ENCODE data around the gene MYLK.

MYLK gene

DNA sequence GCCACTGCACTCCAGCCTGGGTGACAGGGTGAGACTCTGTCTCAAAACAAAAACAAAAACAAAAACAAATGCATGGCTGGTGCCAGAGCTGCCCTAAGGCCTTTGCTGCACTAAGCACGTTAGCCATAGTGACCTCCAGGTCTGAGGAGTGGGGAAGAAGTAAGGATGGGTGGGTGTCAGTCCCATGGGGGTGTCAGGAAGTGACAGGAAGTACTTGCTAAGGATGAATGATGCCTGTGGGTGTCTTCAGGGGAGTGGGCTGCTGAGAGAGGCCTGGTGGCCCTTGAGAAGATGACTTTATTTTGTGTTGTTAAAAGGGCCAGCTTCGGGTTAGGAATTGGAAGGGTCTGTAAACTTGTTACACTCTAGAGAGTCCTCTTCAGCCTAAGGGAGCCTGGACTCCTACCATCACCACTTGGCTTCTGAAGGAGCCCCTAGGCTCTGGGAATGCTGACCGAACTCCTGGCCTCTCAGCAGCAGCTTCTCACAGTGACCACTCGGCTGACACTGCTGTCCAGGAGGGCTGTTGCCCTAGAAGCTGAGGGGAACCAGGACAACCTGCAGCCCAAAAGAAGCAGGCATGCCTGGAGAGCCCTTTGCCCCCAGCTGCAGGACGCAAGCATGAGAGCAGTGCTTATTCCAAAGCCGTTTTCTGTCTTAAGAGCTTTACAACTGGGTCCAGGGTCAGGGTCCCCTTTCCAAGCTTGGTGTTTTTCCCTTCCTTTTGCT, 116.4 kb downstream of the MYLK start:
- no peak for DNase-seq

DNA sequence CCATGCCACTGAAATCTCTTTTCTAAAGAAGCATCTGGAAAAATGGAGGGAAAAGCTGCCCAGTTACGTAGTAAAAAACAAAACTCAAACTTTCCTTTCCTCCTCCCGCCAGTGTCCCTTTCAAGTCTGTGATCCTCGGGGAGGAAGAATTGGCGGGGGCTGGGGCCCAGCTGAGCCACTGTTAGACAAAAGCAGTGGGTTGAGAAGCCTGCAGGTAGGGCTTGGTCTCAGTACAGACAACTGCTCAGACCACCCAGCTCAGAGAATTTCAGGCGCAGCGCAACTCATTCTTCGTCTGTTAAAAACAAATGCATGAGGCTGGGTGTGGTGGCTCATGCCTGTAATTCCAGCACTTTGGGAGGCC, 117.1 kb downstream of the MYLK start:
- no peak for DNase-seq

DNA sequence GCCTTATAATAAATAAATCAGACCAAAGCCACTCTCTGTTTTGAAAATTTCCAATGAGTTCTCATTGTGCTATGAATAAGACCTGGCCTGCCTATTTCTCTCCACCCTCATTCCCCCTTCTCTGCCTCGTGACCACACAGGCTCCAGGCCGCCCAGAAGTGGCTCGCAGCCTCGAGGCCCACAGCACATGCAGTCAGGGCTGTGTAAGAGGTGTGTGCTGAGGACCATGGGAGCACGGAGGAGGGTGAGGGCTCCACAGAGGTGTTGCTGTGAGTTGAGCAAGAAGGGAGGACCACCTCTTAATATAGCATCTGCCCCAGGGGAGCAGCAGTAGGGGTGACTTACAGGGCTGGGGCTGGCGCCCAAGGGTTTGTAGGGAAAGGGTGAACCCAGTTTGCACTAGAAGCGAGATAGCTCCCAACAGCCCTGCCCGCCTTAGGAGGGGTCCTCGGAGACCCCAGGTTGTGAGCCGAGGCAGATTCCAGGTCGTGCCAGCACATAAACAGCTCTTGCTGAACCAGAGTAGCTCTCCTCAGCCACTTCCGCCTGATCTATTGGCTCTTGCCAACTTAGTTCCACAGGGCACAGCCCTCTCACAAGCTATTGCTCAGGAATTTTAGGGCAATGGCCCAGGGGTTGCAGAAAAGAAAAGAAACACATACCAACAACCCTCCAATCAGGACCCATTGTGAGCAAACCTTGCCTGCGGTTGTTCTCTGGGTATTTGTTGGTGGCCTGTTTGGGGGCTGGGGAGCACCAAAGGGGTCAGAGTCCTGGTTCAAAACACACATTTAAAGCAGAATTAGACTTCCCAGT, 117.7 kb downstream of the MYLK start:
- DNase-seq: no peak

DNA sequence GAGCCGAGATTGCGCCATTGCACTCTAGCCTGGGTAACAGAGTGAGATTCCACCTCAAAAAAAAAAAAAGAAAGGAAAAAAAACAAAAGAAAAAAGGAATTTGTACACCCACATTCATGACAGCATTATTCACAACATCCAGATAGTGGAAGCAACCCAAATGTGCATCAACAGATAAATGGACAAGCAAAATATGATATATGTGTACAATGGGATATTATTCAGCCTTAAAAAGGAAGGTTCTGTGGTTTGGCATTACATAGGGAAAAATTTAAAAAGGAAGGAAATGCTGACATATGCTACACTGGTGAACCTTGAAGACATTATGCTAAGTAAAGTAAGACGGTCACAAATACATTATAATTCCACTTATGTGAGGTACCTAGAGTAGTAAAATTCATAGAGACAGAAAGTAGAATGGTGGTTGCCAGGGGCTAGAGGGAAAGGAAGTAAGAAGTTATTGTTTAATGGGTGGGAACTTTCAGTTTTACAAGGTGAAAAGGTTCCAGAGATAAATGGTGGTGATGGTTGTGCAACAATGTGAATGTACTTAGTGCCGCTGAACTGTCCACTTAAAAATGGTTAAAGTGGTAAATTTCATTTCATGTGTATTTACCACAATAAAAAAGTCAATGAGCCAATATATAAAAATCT, 118.5 kb downstream of the MYLK start:
- DNase-seq: no peak

DNA sequence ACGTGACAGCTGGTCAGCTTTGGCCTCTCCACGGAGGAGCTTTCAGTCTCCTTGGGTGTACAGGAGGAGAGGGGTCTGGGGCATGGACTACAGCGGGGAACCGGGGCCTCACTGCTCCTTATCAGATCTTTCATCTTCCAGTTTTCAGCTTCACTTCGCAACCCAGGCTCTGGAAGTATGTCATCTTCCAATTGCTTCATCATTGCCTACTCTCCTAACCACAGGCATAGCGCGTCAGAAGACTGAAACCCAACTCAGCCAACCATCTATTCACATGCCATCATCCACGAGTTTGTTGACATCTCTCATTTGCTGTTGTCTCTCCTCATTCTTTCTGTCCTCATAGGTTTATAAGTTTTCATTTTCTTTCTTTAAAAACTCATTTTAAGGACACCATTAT, 119.5 kb downstream of the MYLK start:
- no peak for DNase-seq

DNA sequence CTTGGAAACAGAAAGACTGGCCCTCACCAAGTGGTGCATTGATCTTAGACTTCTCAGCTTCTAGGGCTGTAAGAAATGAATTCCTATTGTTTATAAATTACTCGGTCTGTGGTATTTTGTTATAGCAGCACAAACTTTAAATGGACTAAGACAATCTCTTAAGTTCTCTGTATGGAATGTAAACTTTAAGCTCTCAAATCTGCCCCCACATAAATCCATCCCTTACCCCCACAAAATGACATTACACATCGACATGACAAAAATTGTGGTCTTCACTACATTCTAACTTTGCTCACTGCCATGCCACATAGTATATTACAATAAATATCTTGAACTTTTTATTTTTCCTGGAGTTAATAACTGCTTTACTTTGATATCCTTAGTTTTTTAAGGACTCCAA, 121.3 kb downstream of the MYLK start:
- DNase-seq: no peak

DNA sequence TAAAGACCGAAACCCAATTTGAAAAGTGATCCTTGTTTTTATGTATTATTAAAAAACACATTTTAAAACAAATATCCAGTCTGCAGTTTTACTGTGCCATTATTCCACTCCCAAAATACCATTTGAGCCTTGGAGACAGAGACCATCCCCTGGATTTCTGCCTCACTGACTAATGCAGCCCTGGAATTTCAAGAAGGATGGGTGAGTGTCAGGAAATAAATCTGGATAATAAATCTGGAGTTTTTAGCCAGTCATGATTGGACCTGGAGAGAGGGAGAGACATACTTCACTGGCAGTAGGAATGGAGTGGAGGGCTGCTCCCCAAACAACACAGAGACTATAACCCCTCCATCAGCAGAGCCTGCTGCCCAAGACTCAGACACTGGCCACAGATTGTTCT, 123.3 kb downstream of the MYLK start:
- no peak for DNase-seq

DNA sequence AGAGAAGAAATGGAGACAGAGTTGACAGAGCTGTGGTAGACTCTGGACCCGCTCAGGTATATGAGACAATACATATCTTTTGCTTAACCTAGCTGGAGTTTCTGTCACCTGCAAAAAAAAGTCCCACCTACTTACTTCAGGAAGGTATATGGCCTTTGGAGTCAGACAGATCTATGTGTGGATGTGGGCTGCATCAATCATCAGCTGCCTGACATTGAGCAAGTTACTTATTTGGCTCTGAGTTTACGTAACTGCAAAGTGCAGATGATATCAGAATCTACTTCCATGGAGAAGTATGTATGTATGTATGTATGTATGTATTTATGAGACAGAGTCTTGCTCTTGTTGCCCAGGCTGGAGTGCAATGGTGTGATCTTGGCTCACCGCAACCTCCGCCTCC, 124.3 kb downstream of the MYLK start:
- no peak for DNase-seq

DNA sequence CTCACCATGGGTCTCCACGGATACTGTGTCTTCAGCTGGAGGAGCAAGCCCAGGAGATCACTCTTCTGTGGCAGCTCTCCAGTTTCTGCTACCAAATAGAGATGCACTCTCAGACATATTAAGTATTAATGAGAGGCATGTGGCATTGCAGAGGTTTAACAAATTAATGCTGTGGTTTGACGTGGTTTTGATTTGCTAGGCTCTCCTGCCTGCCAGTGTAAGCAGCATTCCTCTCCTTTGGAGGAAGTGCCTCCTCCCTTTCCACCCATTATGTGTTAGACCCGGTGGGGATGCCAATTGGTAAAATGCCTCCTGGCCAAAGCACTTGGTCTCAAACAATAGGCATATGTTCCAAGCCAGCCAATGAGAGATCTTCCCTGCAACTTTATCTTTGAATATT, 124.8 kb downstream of the MYLK start:
- DNase-seq: no peak

DNA sequence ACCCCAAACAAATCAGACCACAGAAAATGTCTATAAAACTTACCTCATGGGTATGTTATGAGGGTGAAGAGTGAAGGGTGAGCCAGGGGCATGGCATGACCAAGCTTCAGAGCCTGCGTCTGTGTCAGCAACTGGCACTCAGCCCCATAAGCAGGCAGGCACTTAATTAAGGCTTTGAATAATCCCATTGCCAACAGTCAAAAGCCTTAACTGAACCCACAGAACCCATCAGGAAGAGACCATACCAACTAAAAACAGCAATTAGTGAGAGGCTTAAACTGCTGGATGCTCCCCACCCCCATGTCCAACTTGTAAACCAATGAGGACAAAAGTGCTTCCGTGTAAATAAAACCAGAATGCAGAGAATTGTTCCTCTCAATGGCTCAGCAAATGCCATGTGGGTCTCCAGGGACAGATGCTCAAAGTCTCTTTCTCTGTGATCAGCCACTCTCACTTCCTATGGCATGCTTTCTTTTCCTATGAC, 126.0 kb downstream of the MYLK start:
- peak in 1 of 2 donors; percentile 8 for DNase-seq

DNA sequence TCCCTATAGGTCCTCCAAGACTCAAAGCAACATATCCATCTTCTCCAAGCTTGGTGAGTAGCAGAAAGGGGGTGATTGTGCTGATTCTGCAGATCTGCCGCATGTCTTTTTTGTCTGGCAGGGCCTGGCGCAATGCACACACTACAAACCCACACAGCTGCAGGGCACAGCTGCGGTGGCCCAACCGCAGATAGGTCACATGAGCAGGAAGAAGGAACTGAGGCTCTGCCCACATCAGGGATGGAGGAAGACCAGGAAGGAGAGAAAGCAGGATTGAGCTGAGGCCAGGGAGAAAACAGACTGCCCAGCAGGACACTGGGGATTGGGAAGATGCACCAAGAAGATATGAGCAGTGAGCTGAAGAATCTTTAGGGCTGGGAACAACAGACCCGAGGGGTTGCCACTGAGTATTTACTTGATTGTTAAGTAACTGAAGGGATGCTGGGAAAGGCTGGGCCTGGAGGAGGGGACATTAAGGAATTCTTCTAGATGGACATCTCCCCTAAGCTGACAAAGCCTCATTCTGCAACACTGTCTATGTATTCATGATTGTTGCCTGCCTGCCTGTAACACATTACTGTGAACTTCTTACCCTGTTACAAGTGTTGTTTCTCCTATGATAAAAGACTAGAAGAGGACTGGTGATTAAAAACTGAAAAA, 126.7 kb downstream of the MYLK start:
- peak; percentile 61 to 75 for DNase-seq

DNA sequence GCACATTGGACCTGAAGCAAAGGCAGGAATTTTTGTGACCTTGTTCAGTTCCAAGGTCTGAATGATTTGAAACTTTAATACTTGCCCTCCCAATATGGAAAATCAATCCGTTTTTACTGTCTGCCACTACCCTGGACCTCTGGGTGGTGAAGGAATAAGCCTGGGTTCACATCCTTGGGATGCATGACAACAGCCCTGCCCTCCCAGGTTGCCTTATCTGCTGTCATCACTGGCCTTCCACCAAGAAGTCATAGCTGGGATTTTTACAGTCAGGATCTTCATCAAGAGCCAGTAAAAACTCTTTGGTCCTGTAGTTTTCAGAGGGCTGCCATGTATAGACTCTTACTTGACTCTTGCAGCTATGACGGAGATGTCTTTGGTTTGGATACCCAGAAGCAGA, 128.6 kb downstream of the MYLK start:
- no peak for DNase-seq

DNA sequence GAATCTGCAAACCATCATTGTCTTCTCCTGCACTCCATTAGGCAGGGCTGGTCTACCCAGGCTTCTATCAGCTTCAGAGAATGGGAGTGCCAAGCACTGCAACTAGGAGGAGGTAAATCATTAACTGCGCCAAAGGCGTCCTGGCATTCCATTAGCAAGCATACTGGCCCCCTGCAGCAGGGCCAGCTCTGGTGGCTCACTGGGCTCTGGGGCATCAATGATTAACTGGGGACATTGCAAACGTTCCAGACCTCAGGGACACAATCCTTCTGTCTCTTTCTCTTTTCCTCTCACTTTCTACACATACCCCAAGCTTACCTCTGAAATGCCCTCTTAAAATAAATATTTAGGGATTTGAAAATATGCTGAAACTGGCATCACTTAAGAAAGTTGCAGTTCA, 129.0 kb downstream of the MYLK start:
- DNase-seq: no peak

DNA sequence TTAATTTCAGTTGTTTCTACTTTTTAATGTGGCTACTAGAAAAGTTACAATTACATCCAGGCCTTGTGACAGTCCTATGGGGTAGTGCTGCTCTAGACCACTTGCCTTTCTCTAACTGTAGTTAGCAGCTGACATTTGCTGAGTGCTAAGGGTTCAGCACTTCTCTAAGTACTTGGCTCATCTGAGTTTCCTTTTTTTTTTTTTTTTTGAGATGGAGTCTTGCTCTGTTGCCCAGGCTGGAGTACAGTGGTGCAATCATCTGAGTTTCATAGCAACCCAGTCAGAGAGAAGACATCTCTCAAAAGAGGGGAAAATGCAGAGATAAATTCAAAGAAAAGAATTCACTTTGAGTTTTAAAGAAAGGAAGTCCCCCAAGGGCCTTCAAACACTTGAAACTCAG, 130.8 kb downstream of the MYLK start:
- DNase-seq: no peak

DNA sequence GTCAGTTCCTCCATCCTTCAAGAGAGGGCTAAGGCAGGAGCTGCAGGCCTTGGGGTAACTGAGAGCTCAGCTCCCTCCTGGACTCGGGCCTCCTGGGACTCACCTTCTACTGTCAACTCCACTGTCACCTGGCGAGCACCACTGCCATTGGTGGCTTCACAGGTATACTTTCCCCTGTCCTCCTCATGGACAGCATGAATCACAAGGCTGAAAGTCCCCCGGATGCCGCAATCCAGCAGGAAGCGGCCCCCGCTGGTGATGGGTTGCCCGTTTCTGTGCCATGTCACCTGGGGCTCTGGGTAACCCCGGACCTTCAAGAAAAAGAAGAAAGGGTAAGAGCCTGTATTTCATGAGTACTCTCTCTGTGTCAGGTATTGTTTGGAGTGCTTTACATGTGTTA, 131.9 kb downstream of the MYLK start:
- no peak for DNase-seq

DNA sequence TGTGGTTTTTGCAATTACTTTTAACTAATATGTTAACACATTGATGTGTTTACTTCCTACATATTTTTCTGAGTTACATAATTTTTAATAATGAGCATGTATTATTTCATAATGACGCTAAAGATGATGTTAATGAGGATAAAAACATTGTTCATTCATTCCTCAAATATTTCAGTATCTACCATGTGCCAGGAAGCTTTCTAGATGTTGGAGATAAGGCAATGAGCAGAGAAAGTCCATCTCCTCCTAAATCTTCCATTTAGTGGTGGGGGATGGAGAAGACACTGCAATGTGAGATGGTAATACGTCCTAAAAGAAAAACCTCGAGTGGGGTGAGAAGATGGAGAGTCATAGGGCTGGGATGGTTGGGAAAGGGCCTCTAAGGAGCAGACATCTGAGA, 132.7 kb downstream of the MYLK start:
- no peak for DNase-seq

DNA sequence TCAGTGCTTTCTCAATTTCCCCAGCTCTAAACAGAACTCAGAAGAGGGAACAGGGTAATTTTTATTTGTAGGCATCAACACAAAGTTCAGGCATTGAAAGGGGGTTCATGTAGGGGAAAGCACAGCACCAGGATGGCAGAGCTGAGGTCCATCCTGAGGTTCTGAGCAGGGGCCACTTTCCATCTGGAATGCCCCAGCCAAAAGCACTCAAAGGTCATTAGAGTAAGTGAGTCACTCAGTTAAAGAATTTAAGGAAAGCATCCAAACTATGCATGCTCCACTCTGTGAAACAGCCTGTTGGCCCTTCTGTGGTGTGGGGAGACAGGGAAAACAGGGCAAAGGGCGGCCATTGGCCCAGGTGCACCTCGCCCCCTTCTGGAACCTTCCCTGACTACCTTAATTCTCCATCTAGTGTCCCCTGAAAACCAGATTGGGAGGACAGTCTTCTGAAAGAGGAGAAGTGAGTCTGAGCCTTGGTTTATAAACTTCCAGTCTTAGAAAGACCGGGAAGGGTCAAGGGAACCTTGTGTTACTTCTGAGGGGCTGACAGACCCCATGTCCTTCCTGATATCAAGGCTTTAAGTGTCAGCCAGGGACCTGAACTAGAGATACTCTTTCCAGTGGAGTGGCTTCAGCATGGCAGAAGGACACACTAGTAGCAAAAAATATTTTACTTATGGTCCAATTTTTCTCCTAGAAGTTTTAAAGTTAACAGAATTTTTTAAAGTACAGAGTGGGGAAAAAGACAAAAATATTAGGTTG, 133.3 kb downstream of the MYLK start:
- no peak for DNase-seq

DNA sequence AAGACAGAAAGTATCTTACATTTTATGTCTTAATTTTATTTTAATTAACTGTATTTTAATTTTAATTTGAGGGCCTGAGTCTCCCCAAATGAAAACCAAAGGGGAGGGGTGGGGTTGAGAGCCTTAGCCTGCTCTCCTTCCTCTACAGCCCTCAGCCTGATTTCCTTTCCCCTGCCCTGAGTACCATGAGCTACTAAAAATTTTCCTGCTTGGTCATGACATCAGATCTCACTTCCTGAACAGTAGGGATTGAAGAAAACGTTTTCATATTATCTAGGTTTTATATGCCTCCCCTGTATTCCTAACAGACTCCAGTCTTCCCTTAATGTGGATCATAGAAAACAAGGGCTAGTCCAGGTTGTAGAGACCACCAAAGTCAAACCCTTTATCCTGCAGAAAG, 133.9 kb downstream of the MYLK start:
- DNase-seq: no peak

DNA sequence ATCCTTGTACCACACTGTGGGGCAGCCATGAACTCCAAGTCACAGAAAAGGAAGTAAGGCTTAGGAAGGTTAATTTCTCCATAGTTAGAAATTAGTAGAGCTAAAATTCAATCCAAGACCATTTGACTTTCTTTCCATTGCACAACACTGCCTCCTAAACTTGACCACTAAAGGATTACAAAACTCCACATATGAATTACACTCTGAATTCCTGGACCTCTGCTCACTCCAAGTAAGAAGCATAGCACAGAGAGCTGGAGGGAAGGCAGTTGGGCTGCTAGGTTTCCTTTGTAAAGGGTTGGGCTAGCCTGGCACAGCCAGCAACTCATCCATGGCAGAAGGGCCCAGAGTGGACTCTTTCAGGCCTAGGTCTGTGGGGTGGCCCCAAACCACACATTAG, 134.4 kb downstream of the MYLK start:
- no peak for DNase-seq

DNA sequence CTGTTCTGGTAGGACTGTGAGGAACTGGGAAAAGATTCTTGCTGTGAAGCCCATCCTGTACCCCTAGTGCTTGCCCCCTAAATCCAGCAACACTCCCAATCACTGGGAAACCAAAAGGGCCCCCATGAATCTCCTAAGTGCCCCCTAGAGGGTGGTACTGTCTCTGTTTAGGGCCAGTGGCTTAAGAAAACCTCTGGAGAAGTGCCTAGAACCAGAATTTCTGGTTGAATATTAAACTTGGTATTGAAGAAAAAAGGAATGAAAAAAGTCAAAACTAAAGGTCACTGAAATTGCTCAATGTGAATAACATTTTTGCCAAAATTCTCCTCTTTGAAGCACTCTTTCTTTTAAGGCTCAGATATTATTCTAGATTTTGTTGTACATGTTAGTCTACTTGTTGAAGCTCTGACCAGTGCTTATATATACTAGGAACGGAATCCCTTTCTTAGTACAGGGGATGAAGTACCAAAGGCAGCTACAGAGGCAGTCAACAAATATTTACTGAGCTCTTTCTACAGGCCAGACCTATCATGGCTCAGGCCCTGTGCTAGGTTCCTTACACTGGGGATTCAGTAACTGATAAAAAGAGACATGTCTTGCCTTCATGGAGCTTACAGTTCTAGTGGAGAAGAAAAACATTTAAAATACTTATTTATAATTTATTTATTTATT, 138.8 kb downstream of the MYLK start:
- no peak for DNase-seq

DNA sequence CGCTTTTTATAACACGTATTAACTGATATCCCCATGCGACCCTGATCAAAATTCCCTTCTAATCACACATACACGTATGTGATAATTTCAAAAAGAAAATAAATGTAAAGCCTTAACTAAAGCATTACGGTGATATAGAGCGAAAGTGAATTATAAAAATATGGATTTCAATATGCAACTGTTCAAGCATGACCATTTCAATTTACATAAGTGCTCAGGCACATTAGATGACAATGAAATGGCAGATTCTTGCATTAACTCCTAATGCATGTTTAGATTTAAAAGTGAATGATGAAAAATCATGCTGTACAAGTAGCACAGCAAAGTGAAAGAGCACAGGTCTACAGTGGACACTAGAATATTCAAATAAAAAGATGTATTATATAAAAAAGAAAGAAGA, 140.1 kb downstream of the MYLK start:
- no peak for DNase-seq

DNA sequence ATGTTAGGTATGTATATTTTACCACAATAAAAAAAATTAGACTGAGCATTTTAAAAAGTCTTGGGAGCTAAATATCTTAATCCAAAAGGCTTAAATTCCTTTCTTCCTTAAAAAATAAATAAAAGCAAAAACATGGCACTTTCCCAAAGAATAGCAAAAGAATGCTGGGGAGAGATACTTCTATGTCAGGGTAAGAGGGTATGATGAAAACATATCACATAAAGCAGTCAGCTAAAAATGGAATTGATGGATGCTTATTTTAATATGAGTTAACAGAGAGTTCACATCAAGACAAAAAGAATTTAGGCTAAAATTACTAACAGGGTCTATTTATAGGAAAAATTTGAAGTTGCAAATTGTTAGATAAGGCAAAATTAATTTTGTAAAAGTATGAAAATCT, 141.0 kb downstream of the MYLK start:
- no peak for DNase-seq
